H9 (cell line): ENCODE measurements around the gene ANKRD40. TPM values are rescaled to one million over a fixed set of nuclear protein-coding genes. Genes with fewer than 3 reads are reported as not detected.

Experiments
- DNase-seq: peaks from one replicate; pipeline ENCODE4 v3.0.0-alpha.2; 2017
- H2AFZ ChIP-seq: one replicate; pipeline ENCODE4 v1.6.1; 2013; ENCODE audit warnings: mild to moderate bottlenecking, low read length, control low read depth, moderate library complexity
- H2AK5ac ChIP-seq: 2 replicates; pipeline ENCODE4 v1.6.1; 2013; ENCODE audit warnings: low read length, control low read depth, mixed read lengths; ENCODE audit not compliant: insufficient read length
- H2BK120ac ChIP-seq: one replicate; pipeline ENCODE4 v1.6.1; 2013; ENCODE audit warnings: low read depth, mild to moderate bottlenecking, low read length, control low read depth, inconsistent platforms; ENCODE audit not compliant: poor library complexity, severe bottlenecking
- H2BK12ac ChIP-seq: 2 replicates; pipeline ENCODE4 v1.6.1; 2013; ENCODE audit warnings: low read length, control low read depth, mixed read lengths, low read depth; ENCODE audit not compliant: insufficient read length
- H2BK15ac ChIP-seq: 2 replicates; pipeline ENCODE4 v1.6.1; 2013; ENCODE audit warnings: low read depth, low read length, control low read depth
- H2BK20ac ChIP-seq: one replicate; pipeline ENCODE4 v1.6.1; 2013; ENCODE audit warnings: low read depth, mild to moderate bottlenecking, low read length, control low read depth, inconsistent platforms; ENCODE audit not compliant: poor library complexity, severe bottlenecking
- H2BK5ac ChIP-seq: 2 replicates; pipeline ENCODE4 v1.6.1; 2013; ENCODE audit warnings: low read length, control low read depth, mixed read lengths; ENCODE audit not compliant: insufficient read length
- H3K14ac ChIP-seq: 2 replicates; pipeline ENCODE4 v1.6.1; 2013; ENCODE audit warnings: low read length, control low read depth; ENCODE audit not compliant: insufficient read depth
- H3K18ac ChIP-seq: 2 replicates; pipeline ENCODE4 v1.6.1; 2013; ENCODE audit warnings: low read depth, mild to moderate bottlenecking, mixed read lengths, low read length, control low read depth; ENCODE audit not compliant: insufficient read length
- H3K23ac ChIP-seq: 2 replicates; pipeline ENCODE4 v1.6.1; 2013; ENCODE audit warnings: low read length, control low read depth, mixed read lengths, low read depth; ENCODE audit not compliant: insufficient read length
- H3K23me2 ChIP-seq: 2 replicates; pipeline ENCODE4 v1.6.1; 2013; ENCODE audit warnings: low read depth, mild to moderate bottlenecking, mixed read lengths, low read length, control low read depth; ENCODE audit not compliant: insufficient read length, poor library complexity, severe bottlenecking
- H3K27ac ChIP-seq: 2 replicates; pipeline ENCODE4 v1.5.1; 2013; ENCODE audit warnings: low read length, control low read depth, mixed read lengths, low read depth; ENCODE audit not compliant: insufficient read length
- H3K27me3 ChIP-seq: 2 replicates; pipeline ENCODE4 v1.6.1; 2013; ENCODE audit warnings: low read length, control low read depth, inconsistent platforms; ENCODE audit not compliant: insufficient read depth
- H3K4ac ChIP-seq: 2 replicates; pipeline ENCODE4 v1.6.1; 2013; ENCODE audit warnings: low read depth, mild to moderate bottlenecking, control low read depth, inconsistent platforms, low read length, moderate library complexity
- H3K4me1 ChIP-seq: 2 replicates; pipeline ENCODE4 v1.6.1; 2013; ENCODE audit warnings: low read length, control low read depth, inconsistent platforms; ENCODE audit not compliant: insufficient read depth
- H3K4me2 ChIP-seq: 2 replicates; pipeline ENCODE4 v1.6.1; 2013; ENCODE audit warnings: low read length, control low read depth, mixed read lengths; ENCODE audit not compliant: insufficient read length, insufficient read depth
- H3K56ac ChIP-seq: 2 replicates; pipeline ENCODE4 v1.6.1; 2013; ENCODE audit warnings: low read depth, mild to moderate bottlenecking, mixed read lengths, low read length, control low read depth; ENCODE audit not compliant: insufficient read length
- H3K79me1 ChIP-seq: 2 replicates; pipeline ENCODE4 v1.6.1; 2013; ENCODE audit warnings: low read depth, mild to moderate bottlenecking, moderate library complexity, low read length, control low read depth, inconsistent platforms; ENCODE audit not compliant: insufficient read depth, poor library complexity, severe bottlenecking
- H3K79me2 ChIP-seq: 2 replicates; pipeline ENCODE4 v1.6.1; 2013; ENCODE audit warnings: low read length, control low read depth, inconsistent platforms; ENCODE audit not compliant: insufficient read depth
- H3K9ac ChIP-seq: 2 replicates; pipeline ENCODE4 v1.6.1; 2013; ENCODE audit warnings: low read length, control low read depth, mixed read lengths; ENCODE audit not compliant: insufficient read length; ENCODE audit errors: extremely low read depth
- H3K9me3 ChIP-seq: one replicate; pipeline ENCODE4 v1.6.1; 2013; ENCODE audit warnings: low read depth, low read length, inconsistent platforms; ENCODE audit not compliant: control insufficient read depth
- H3T11ph ChIP-seq: one replicate; pipeline ENCODE4 v1.6.1; 2013; ENCODE audit warnings: mild to moderate bottlenecking, low read length, control low read depth, inconsistent platforms
- H4K20me1 ChIP-seq: one replicate; pipeline ENCODE4 v1.6.1; 2013; ENCODE audit not compliant: control insufficient read depth, insufficient read length, insufficient read depth
- H4K5ac ChIP-seq: 2 replicates; pipeline ENCODE4 v1.6.1; 2013; ENCODE audit warnings: low read depth, mild to moderate bottlenecking, mixed read lengths, low read length, control low read depth; ENCODE audit not compliant: insufficient read length
- H4K8ac ChIP-seq: replicated peaks from 2 replicates; pipeline ENCODE4 v1.6.1; 2013; ENCODE audit warnings: low read length, control low read depth, mixed read lengths, low read depth; ENCODE audit not compliant: insufficient read length
- H4K91ac ChIP-seq: 2 replicates; pipeline ENCODE4 v1.6.1; 2013; ENCODE audit warnings: low read depth, mild to moderate bottlenecking, moderate library complexity, mixed read lengths, low read length, control low read depth; ENCODE audit not compliant: insufficient read length
- H3K27ac Mint-ChIP-seq, 3 experiments: 2 replicates in 2 of 3; 3 replicates in 1 of 3; pipeline ENCODE4 v1.8.0; 2020 to 2021; ENCODE audit warnings: mixed read lengths in 3 of 3, mild to moderate bottlenecking in 1 of 3, moderate library complexity in 1 of 3
- H3K27me3 Mint-ChIP-seq: 2 replicates; pipeline ENCODE4 v1.8.0; 2021; ENCODE audit warnings: low read depth, mild to moderate bottlenecking, moderate library complexity, mixed read lengths
- H3K36me3 Mint-ChIP-seq, 3 experiments: 2 replicates in 2 of 3; 3 replicates in 1 of 3; pipeline ENCODE4 v1.8.0; 2020 to 2021; ENCODE audit warnings: low read depth in 3 of 3, mixed read lengths in 3 of 3; ENCODE audit not compliant: insufficient read depth in 1 of 3
- H3K4me1 Mint-ChIP-seq, 2 experiments: 2 replicates each; pipeline ENCODE4 v1.8.0; 2020; ENCODE audit warnings: mixed read lengths in 2 of 2
- H3K4me3 Mint-ChIP-seq, 2 experiments: 2 replicates in 1 of 2; 3 replicates in 1 of 2; pipeline ENCODE4 v1.8.0; 2020 to 2021; ENCODE audit warnings: mild to moderate bottlenecking in 2 of 2, mixed read lengths in 2 of 2, moderate library complexity in 1 of 2
- H3K9me3 Mint-ChIP-seq, 2 experiments: 2 replicates in 1 of 2; 3 replicates in 1 of 2; pipeline ENCODE4 v1.8.0; 2020; ENCODE audit warnings: mild to moderate bottlenecking in 2 of 2, mixed read lengths in 2 of 2, moderate library complexity in 1 of 2
- WGBS: extraction: QIAGEN DNeasy Blood & Tissue Kit; methylation state at CpG from one replicate; pipeline ENCODE4 v1.1.7; 2013; ENCODE audit warnings: missing lambda C conversion rate, low lambda C conversion rate, mixed read lengths; ENCODE audit not compliant: insufficient read length; ENCODE audit errors: extremely low coverage; 5-methylcytosine and 5-hydroxymethylcytosine counted together
- total RNA-seq: library from RNA; stranded (reverse); gene quantifications from 2 replicates; pipeline ENCODE4 v1.2.1, GENCODE V29; 2021
- TF ChIP-seq, protein P1 (sequence below): fragments of 200-600 bp; sonication (generic); conservative IDR thresholded peaks from 3 replicates; pipeline ENCODE4 v1.8.0; 2021; ENCODE audit warnings: antibody characterized with exemption, mild to moderate bottlenecking

The ANKRD40 gene
- total RNA-seq, 1 experiment from 2014 or later: 54.3 TPM

DNA sequence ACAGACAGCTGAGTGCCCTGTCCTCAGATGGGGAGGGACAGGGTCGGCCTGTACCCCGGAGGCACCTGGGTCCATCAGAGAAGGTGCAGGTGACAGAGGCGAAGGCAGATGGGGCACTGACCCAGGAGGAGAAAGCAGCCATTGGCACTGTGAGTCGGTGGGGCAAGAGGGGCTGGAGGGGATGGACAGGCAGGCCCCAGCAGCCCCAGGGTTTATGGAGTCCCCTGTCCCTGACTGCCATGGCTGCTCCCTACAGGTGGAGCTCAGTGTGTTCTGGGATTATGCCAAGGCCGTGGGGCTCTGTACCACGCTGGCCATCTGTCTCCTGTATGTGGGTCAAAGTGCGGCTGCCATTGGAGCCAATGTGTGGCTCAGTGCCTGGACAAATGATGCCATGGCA lies 32.1 kb downstream of the ANKRD40 start:
- no peak overlapping the region for H2BK20ac ChIP-seq
- no peaks in the 10 kb centered on the region for H3K23me2 ChIP-seq
- H3K36me3 Mint-ChIP-seq: no peaks in the 10 kb centered on the region; a peak in 1 of 7 replicates
- no peak overlapping the region for H2BK120ac ChIP-seq
- no peak overlapping the region for H3K4me3 Mint-ChIP-seq
- H3K27me3 Mint-ChIP-seq: peaks cover 3% of the 10 kb centered on the region
- H3K79me2 ChIP-seq: no peaks in the 10 kb centered on the region
- H3K4me1 ChIP-seq: no peaks in the 10 kb centered on the region
- no peak for DNase-seq
- H3K56ac ChIP-seq: no peak overlapping the region
- no peak overlapping the region for H3T11ph ChIP-seq
- no peaks in the 10 kb centered on the region for H4K20me1 ChIP-seq
- no peak overlapping the region for H2AK5ac ChIP-seq
- TF ChIP-seq, protein P1, sequence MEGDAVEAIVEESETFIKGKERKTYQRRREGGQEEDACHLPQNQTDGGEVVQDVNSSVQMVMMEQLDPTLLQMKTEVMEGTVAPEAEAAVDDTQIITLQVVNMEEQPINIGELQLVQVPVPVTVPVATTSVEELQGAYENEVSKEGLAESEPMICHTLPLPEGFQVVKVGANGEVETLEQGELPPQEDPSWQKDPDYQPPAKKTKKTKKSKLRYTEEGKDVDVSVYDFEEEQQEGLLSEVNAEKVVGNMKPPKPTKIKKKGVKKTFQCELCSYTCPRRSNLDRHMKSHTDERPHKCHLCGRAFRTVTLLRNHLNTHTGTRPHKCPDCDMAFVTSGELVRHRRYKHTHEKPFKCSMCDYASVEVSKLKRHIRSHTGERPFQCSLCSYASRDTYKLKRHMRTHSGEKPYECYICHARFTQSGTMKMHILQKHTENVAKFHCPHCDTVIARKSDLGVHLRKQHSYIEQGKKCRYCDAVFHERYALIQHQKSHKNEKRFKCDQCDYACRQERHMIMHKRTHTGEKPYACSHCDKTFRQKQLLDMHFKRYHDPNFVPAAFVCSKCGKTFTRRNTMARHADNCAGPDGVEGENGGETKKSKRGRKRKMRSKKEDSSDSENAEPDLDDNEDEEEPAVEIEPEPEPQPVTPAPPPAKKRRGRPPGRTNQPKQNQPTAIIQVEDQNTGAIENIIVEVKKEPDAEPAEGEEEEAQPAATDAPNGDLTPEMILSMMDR: no peak
- H3K27ac ChIP-seq: no peak overlapping the region
- H3K4ac ChIP-seq: no peak overlapping the region
- H3K4me2 ChIP-seq: no peak overlapping the region
- H3K18ac ChIP-seq: no peak overlapping the region
- no peak overlapping the region for H3K14ac ChIP-seq
- no peak overlapping the region for H2BK15ac ChIP-seq
- H3K4me1 Mint-ChIP-seq: 0 out of 4 replicates have a peak, but pooled peaks cover 0 to 2% of the 10 kb centered on the region in 2 experiments
- H4K5ac ChIP-seq: no peak overlapping the region
- no peak overlapping the region for H4K8ac ChIP-seq
- H3K27ac Mint-ChIP-seq: no peak overlapping the region
- no peaks in the 10 kb centered on the region for H3K9me3 ChIP-seq
- no peaks in the 10 kb centered on the region for H3K79me1 ChIP-seq
- H3K9ac ChIP-seq: no peak overlapping the region
- H3K9me3 Mint-ChIP-seq: no peaks in the 10 kb centered on the region; a peak in 1 of 5 replicates
- no peaks in the 10 kb centered on the region for H3K27me3 ChIP-seq
- WGBS: no CpG with 5 or more reads among the region's 7 CpGs
- no peak overlapping the region for H2BK12ac ChIP-seq
- no peak overlapping the region for H4K91ac ChIP-seq
- no peak overlapping the region for H2BK5ac ChIP-seq
- no peak overlapping the region for H2AFZ ChIP-seq
- no peak overlapping the region for H3K23ac ChIP-seq
